ENCODE results near the gene SF3B5. TPM values are rescaled to one million over a fixed set of nuclear protein-coding genes. Genes with fewer than 3 reads are reported as not detected.
"Not testable (repeated sequence)": the region's sequence is repeated elsewhere in the genome, so short reads cannot be mapped to it uniquely, and the experiment has no call there.

SF3B5 gene
- total RNA-seq, 1 donor from 2014 or later, result 144 TPM

GRCh38 chr6:144090384-144090783 is 5.0 kb downstream of the SF3B5 start:
- CTCF ChIA-PET, result interaction anchor here (1.9 kb wide), 1 partner anchor 150 kb away, joined by 7 read pairs; no protein-coding TSS in a partner anchor
- H3K27ac Mint-ChIP-seq, result no peak overlapping the region
- ATAC-seq (ENCODE audit: low read depth) (no peak), DNase-seq (no peak)
- TF ChIP-seq, protein P1, sequence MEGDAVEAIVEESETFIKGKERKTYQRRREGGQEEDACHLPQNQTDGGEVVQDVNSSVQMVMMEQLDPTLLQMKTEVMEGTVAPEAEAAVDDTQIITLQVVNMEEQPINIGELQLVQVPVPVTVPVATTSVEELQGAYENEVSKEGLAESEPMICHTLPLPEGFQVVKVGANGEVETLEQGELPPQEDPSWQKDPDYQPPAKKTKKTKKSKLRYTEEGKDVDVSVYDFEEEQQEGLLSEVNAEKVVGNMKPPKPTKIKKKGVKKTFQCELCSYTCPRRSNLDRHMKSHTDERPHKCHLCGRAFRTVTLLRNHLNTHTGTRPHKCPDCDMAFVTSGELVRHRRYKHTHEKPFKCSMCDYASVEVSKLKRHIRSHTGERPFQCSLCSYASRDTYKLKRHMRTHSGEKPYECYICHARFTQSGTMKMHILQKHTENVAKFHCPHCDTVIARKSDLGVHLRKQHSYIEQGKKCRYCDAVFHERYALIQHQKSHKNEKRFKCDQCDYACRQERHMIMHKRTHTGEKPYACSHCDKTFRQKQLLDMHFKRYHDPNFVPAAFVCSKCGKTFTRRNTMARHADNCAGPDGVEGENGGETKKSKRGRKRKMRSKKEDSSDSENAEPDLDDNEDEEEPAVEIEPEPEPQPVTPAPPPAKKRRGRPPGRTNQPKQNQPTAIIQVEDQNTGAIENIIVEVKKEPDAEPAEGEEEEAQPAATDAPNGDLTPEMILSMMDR (IDR thresholded peaks at IDR 0.05), result no peak
- POLR2A ChIA-PET, result no interaction called here
- H3K4me3 Mint-ChIP-seq, result no peak overlapping the region
- no peaks in the 10 kb centered on the region for H3K27me3 Mint-ChIP-seq
- no peaks in the 10 kb centered on the region for H3K9me3 Mint-ChIP-seq
- intact Hi-C loops (cut with micrococcal nuclease), result loop anchor here (10.0 kb wide), 1 partner anchor 1644 kb away; the partner anchor contains the start of gene EPM2A
- H3K36me3 Mint-ChIP-seq (ENCODE audit: low read depth), result peaks cover 20% of the 10 kb centered on the region
- H3K4me1 Mint-ChIP-seq, result peaks cover 28% of the 10 kb centered on the region

- H3K27me3 Mint-ChIP-seq, result no peaks in the 10 kb centered on the region
- TF ChIP-seq, protein P1 (IDR thresholded peaks at IDR 0.05), result no peak
- peaks cover 14% of the 10 kb centered on the region for H3K36me3 Mint-ChIP-seq (ENCODE audit: low read depth)
- CTCF ChIA-PET, result interaction anchor here (1.0 kb wide), 1 partner anchor 146 kb away, joined by 3 read pairs; no protein-coding TSS in a partner anchor
- DNase-seq (no peak), ATAC-seq (ENCODE audit: low read depth) (no peak)
- POLR2A ChIA-PET, result no interaction called here
- no peak overlapping the region for H3K4me3 Mint-ChIP-seq
- H3K9me3 Mint-ChIP-seq, result no peaks in the 10 kb centered on the region
- no peak overlapping the region for H3K27ac Mint-ChIP-seq
- H3K4me1 Mint-ChIP-seq, result peaks cover 9% of the 10 kb centered on the region
- intact Hi-C loops (cut with micrococcal nuclease), result no loop called here
Measured at GRCh38 chr6:144087789-144088426, 7.5 kb downstream of the SF3B5 start.

- ATAC-seq (ENCODE audit: low read depth) (no peak), DNase-seq (no peak)
- POLR2A ChIA-PET, result no interaction called here
- no peaks in the 10 kb centered on the region for H3K27me3 Mint-ChIP-seq
- H3K36me3 Mint-ChIP-seq (ENCODE audit: low read depth), result peaks cover 8% of the 10 kb centered on the region
- intact Hi-C loops (cut with micrococcal nuclease), result no loop called here
- no peak overlapping the region for H3K27ac Mint-ChIP-seq
- H3K4me1 Mint-ChIP-seq, result peaks cover 9% of the 10 kb centered on the region
- no peaks in the 10 kb centered on the region for H3K9me3 Mint-ChIP-seq
- H3K4me3 Mint-ChIP-seq, result no peak overlapping the region
- TF ChIP-seq, protein P1 (IDR thresholded peaks at IDR 0.05), result no peak
- CTCF ChIA-PET, result no interaction called here
Measured at GRCh38 chr6:144086959-144087358, 8.4 kb downstream of the SF3B5 start.

GRCh38 chr6:144083172-144083571 is 12.2 kb downstream of the SF3B5 start:
- DNase-seq (no peak), ATAC-seq (ENCODE audit: low read depth) (no peak)
- no peaks in the 10 kb centered on the region for H3K9me3 Mint-ChIP-seq
- ChIA-PET POLR2A (no interaction called here), CTCF (no interaction called here)
- peaks cover 7% of the 10 kb centered on the region for H3K36me3 Mint-ChIP-seq (ENCODE audit: low read depth)
- no peak overlapping the region for H3K27ac Mint-ChIP-seq
- H3K4me3 Mint-ChIP-seq, result no peak overlapping the region
- intact Hi-C loops (cut with micrococcal nuclease), result no loop called here
- TF ChIP-seq, protein P1 (IDR thresholded peaks at IDR 0.05), result no peak
- H3K4me1 Mint-ChIP-seq, result peaks cover 9% of the 10 kb centered on the region
- no peaks in the 10 kb centered on the region for H3K27me3 Mint-ChIP-seq

GRCh38 chr6:144082412-144082811 is 13.0 kb downstream of the SF3B5 start:
- DNase-seq; CTCF ChIA-PET; POLR2A ChIA-PET; H3K27me3 Mint-ChIP-seq; H3K4me1 Mint-ChIP-seq; H3K36me3 Mint-ChIP-seq (ENCODE audit: low read depth); ATAC-seq (ENCODE audit: low read depth); H3K4me3 Mint-ChIP-seq; H3K27ac Mint-ChIP-seq; intact Hi-C loops (cut with micrococcal nuclease); H3K9me3 Mint-ChIP-seq: not testable (repeated sequence)

Data from activated B cell treated with CpG ODN at 0.5 μM for 24 hours (primary cell).